ENCODE data around the gene PCDHGB1. TPM values are rescaled to one million over a fixed set of nuclear protein-coding genes. Genes with fewer than 3 reads are reported as not detected.
"Not testable (repeated sequence)": the region's sequence is repeated elsewhere in the genome, so short reads cannot be mapped to it uniquely, and the experiment has no call there.

Gene PCDHGB1
- total RNA-seq, 2 experiments from 2014 or later: 3.0 to 4.1 TPM

- TF ChIP-seq CTCF (conservative IDR thresholded peaks at IDR 0.05; ENCODE audit: low read length): peak; percentile 60
- DNase-seq (ENCODE audit: low spot score); BruUV-seq (replicated peaks); H3K4me1 ChIP-seq (ENCODE audit: insufficient read depth, low read length, poor library complexity, severe bottlenecking); H3K4me3 ChIP-seq (ENCODE audit: low read depth, low read length, poor library complexity, severe bottlenecking); H3K79me2 ChIP-seq (ENCODE audit: insufficient read depth, low read depth, low read length); H4K20me1 ChIP-seq (ENCODE audit: insufficient read depth, low read length); H3K9me3 ChIP-seq (ENCODE audit: low read length); intact Hi-C loops (cut with micrococcal nuclease; ENCODE audit: unreplicated experiment); H3K9me2 ChIP-seq (ENCODE audit: insufficient read depth, low read length); H2AFZ ChIP-seq (ENCODE audit: low read length); H3K4me2 ChIP-seq (ENCODE audit: low read length); H3K36me3 ChIP-seq (ENCODE audit: insufficient read depth, low read length); H3K27ac ChIP-seq (ENCODE audit: low read depth, low read length, poor library complexity, severe bottlenecking): not testable (repeated sequence)
- POLR2A ChIA-PET: interaction anchor here (0.5 to 2.3 kb wide), 7 partner anchors 9 to 169 kb away, joined by 3 to 6 read pairs (median 3); partner anchors contain the start of genes PCDHGB3 and PCDHGB4
- CTCF ChIA-PET (ENCODE audit: unreplicated experiment): interaction anchor here (1.2 kb wide), 1 partner anchor 166 kb away, joined by 4 read pairs; no protein-coding TSS in a partner anchor
These were observed 48.1 kb downstream of the PCDHGB1 start, which contains the start of gene PCDHGB5 for GRCh38 chr5:141397756-141398551. Gene PCDHGB5 (plus strand): TSS chr5:141397947. CDS start chr5:141398128, 181 bp downstream.

- TF ChIP-seq CTCF (conservative IDR thresholded peaks at IDR 0.05; ENCODE audit: low read length): no peak
- no peak for TF ChIP-seq EZH2phosphoT487 (IDR thresholded peaks at IDR 0.05; ENCODE audit: borderline replicate concordance, low read depth, low read length)
- Histone ChIP-seq H3K36me3 (ENCODE audit: insufficient read depth, low read length) (no peaks in the 10 kb centered on the region), H3K4me3 (ENCODE audit: low read depth, low read length, poor library complexity, severe bottlenecking) (no peak overlapping the region), H3K4me2 (ENCODE audit: low read length) (no peak overlapping the region), H2AFZ (ENCODE audit: low read length) (no peak overlapping the region), H3K79me2 (ENCODE audit: insufficient read depth, low read depth, low read length) (no peaks in the 10 kb centered on the region), H3K9me2 (ENCODE audit: insufficient read depth, low read length) (no peaks in the 10 kb centered on the region), H3K9me3 (ENCODE audit: low read length) (no peaks in the 10 kb centered on the region), H4K20me1 (ENCODE audit: insufficient read depth, low read length) (no peaks in the 10 kb centered on the region), H3K27ac (ENCODE audit: low read depth, low read length, poor library complexity, severe bottlenecking) (no peak overlapping the region), H3K4me1 (ENCODE audit: insufficient read depth, low read length, poor library complexity, severe bottlenecking) (no peaks in the 10 kb centered on the region)
- ChIA-PET POLR2A (interaction anchor here (2.3 kb wide), 1 partner anchor 159 kb away, joined by 6 read pairs; no protein-coding TSS in a partner anchor), CTCF (ENCODE audit: unreplicated experiment) (interaction anchor here (1.2 kb wide), 1 partner anchor 165 kb away, joined by 4 read pairs; no protein-coding TSS in a partner anchor)
- intact Hi-C loops (cut with micrococcal nuclease; ENCODE audit: unreplicated experiment): no loop called here
- BruUV-seq (replicated peaks): TSS peak; percentile 39
- DNase-seq (ENCODE audit: low spot score): no peak
These were observed 48.7 kb downstream of the PCDHGB1 start for GRCh38 chr5:141398608-141399007.

Data from OCI-LY7 (cell line).